KOPT-K1 (cell line): ENCODE results near the gene NEK10.
A peak's percentile ranks its signal among the peaks of the same experiment; 100 is the strongest.

ENCODE experiments used
- H3K27ac ChIP-seq: fragments of 200-600 bp; sonication (generic); 2 replicates; pipeline ENCODE4 v1.5.1; 2016; ENCODE audit warnings: antibody characterized with exemption, mild to moderate bottlenecking, low read depth, low read length; ENCODE audit not compliant: poor library complexity, severe bottlenecking
- H3K36me3 ChIP-seq: fragments of 200-600 bp; sonication (generic); 2 replicates; pipeline ENCODE4 v1.5.1; 2017; ENCODE audit warnings: antibody characterized with exemption, mild to moderate bottlenecking, low read length, moderate library complexity; ENCODE audit not compliant: insufficient read depth
- H3K9me3 ChIP-seq: fragments of 200-600 bp; sonication (generic); 2 replicates; pipeline ENCODE4 v1.5.1; 2017; ENCODE audit warnings: antibody characterized with exemption, low read length, mild to moderate bottlenecking; ENCODE audit not compliant: insufficient read depth, poor library complexity, severe bottlenecking

Gene NEK10

DNA sequence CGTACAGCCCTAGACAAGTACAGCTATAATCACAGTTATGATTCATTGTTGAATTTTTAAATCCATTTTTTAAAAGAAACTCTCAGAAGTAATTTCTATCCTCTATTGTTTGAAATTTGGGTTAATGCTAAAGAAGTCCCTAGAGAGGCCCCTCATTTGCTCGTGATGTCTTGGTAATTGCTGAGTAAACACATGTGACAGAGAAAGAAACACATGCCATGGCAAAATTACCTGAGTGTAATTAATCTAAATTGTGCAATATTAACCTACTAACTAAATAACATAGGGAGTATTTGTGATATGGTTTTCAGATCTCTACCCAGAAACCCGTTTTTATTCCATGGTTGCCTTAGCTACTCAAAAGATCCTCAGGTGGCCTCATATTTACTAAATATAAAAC, 10.8 kb downstream of the NEK10 start:
- H3K27ac ChIP-seq = peak overlapping the region; percentile 87
- no peaks in the 10 kb centered on the region for H3K9me3 ChIP-seq
- no peaks in the 10 kb centered on the region for H3K36me3 ChIP-seq

DNA sequence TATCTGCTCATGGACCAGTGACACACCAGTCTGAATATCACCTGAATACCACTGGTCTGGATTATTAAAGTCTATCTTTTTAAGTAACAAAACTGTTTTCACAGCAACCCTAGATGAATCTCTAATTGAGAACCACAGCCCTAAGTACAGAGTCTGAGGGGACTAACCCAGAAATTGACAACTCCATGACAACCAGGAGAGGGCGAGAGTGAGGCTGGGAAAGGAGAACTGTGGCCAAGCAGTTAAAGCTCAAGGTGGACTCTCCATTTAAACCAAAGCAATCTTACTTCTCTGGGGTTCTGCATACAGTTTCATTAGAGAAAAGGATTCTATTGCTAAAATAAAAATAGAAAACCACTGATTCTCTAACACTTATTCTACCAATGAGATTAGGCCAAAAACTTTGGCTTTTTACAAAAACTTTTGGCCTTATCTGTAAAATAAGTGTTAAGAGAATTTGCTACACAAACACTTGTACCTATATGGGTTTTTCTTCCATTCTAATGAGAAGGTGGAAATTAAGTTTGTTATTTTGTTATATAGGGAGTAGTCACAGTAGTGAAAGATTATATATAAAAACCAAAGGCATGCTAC, 11.4 kb downstream of the NEK10 start:
- H3K27ac ChIP-seq = peak overlapping the region; percentile 87
- H3K9me3 ChIP-seq = no peaks in the 10 kb centered on the region
- H3K36me3 ChIP-seq = no peaks in the 10 kb centered on the region

DNA sequence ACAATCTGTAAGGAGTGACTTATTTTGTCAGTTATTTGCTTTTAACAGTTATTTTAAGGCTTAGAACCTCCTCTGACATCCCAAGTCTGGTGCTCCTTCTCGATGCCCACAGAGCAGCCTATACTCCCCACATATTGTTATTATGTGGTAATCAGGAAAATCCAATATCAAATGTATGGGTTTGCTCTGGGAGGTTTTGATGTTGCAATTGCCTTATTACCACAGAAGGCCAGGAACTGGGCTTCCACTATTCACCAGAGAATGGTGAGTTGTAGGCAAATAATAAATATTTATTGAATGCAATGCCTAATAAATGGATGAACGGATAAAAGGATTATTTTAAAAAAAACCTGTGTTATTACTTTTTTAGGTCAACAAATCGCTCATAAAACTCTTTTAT, 12.2 kb downstream of the NEK10 start:
- Histone ChIP-seq H3K36me3 (no peaks in the 10 kb centered on the region), H3K9me3 (no peaks in the 10 kb centered on the region), H3K27ac (peak overlapping the region; percentile 87)

DNA sequence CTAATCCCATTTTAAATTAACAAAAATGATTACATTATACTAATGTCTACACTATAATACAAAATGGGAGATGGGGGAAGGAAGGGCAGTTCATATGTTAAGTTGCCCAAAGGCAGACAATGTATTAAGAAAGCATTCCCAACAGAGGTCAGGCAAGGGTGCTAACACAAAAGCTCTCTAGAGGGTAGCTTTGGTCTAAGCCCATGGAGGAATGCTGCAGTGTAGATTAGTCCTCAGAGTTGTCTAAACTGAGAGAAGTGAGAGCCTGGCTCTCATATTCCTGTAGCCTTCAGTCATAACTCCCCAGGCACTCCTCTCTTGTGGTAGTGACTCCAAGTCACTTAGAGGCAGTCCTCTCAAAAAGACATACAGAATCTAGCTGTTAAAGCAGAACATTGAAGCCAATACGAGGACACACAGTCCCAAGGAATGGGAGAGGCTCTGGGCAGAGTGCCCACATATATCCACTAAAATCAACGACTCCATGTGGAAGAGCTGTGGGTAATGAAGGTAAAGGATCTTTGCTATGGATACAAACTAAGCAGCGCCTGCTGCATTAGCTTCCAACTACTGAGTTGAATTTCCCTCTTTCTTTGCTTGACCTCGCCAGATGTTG, 14.5 kb downstream of the NEK10 start:
- Histone ChIP-seq H3K27ac (peak overlapping the region; percentile 60), H3K9me3 (no peaks in the 10 kb centered on the region), H3K36me3 (no peaks in the 10 kb centered on the region)

DNA sequence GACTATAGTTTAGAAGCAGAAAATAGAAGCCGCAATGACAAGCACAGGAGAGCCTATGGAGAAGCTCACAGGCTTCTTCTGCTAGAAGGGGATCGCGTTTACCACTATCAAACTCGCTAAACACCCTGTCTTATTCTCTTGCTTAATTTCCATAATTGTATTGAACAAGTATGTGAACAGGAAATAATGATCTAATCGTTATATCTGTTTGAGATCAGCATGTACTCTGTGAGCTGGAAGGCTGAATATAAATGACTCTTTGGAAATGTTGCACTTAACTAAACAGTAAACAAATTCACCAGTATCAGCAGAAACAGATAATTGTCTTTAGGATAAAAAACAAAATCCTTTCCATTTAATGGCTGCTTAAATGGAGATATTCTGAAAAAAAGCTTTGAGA, 15.0 kb downstream of the NEK10 start:
- Histone ChIP-seq H3K36me3 (no peaks in the 10 kb centered on the region), H3K27ac (peak overlapping the region; percentile 60), H3K9me3 (no peaks in the 10 kb centered on the region)

DNA sequence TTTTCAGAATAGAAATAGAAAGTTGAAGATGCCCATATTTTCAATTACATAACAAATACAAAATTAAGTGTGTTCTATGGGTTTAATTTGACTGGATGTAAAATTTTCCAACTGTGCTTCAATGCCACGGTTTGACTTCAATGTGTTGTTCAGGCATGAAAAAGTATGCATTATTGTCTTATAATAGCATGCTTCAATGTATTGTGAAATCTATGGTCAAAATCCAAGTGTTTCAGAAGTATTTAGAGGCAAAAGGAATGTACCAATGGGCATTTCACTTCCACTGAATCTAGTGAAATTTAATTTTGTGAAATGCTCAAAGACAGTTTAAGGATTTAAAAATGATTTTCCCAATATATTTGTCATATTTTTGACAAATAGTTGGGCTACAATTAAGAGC, 16.0 kb downstream of the NEK10 start:
- no peaks in the 10 kb centered on the region for H3K9me3 ChIP-seq
- H3K36me3 ChIP-seq = no peaks in the 10 kb centered on the region
- H3K27ac ChIP-seq = peak overlapping the region; percentile 60

DNA sequence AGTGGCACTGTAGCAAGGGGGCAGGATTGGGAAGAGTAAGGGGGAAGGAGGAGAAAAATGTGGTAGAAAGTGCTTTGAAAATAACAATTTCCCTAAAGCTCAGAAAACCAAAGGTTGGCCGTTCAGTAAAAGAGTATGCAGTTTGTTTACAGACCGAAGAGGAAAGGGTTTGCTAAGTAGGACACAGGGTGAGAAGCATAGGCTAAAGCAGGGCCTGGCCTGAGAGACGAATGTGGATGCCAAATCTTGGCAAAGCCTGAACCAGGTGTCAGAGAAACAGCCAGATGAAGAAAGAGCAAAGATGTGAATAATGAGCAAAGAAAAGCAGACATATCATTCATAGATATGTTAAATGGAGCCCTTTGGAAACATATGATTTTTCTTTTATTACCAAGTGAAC, 17.1 kb downstream of the NEK10 start:
- Histone ChIP-seq H3K9me3 (no peaks in the 10 kb centered on the region), H3K36me3 (no peaks in the 10 kb centered on the region), H3K27ac (peak overlapping the region; percentile 94)

DNA sequence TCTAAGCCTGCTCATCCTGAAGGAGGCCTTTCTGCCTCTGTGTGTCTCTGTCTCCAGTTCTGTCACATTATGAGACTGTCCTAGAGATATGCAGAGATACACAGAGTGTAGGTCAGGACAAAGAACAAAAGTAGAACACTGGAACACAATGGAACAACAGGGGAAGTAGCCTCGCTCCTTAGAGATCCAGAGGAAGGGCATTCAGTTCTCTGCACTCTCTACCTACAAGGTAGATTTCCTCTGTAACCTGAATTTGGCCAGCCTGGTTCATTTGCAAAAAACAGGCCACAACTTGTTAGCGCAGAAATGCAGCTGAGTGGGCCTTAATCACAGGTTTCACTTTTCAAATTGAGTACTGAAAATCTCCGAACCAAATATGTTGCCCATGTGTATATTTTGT, 19.4 kb downstream of the NEK10 start:
- Histone ChIP-seq H3K36me3 (no peaks in the 10 kb centered on the region), H3K9me3 (no peaks in the 10 kb centered on the region), H3K27ac (peak overlapping the region; percentile 94)

DNA sequence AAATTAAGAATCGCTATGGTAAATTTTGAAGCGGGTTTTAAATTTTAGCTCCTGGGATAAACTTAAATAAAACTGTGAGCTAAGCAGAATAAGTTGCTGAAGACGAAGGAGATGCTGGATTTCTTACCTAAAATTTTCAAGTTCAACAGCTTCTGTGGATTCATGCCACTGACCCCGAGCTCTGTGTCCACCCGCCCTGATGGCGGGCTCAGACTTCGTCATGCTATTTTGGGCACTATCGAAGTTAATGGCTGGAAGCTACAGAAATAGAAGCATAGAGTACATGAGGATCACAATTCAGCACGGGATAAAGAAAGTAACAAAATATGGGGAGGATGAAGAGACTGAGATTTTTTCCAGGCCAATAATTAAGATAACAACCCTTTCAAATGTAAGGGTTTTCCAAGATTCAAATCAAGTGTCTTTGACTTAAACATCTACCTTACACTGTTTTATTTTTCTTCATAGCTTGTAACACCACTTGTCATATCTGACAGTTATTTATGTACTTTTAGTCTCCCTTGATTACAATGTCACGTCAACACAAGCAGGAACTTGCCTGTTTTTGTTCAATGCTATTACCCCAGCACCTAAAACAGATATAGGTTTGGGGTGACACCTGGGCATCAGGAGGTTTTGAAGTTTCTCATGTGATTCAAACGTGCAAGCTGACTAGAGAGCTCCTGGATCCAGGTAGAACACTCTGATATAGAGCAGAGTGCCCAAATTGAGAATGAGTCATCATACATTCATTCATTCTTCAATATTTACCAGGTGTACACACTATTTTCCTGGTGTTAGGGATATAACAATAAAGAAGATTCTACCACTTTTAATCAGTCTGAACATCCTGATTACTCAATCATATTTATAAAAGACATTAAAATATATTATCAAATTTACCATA, 23.0 kb downstream of the NEK10 start:
- no peaks in the 10 kb centered on the region for H3K9me3 ChIP-seq
- peak overlapping the region; percentile 94 for H3K27ac ChIP-seq

DNA sequence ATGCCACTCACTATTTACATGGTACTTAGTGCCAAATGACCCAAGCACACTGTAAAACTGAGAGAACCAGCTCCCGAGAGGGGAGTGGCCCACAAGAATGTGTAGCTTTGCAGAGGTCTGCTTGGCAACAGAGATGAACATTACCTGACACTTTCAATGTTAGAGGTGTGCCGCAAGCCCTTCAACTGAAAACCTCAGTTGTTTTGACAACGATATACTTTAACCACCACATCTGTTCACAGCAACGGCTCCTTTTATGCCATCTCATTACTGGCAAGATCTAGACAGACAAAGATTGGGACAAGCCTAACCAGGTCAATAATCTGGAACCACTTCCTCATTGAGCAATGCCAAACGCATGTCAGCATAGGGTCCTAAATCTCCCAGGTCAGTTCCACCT, 23.7 kb downstream of the NEK10 start:
- Histone ChIP-seq H3K36me3 (no peaks in the 10 kb centered on the region), H3K9me3 (no peaks in the 10 kb centered on the region), H3K27ac (peak overlapping the region; percentile 94)

More for the DNA sequence above, 23.0 kb downstream of the NEK10 start:
- H3K36me3 ChIP-seq = no peaks in the 10 kb centered on the region

DNA sequence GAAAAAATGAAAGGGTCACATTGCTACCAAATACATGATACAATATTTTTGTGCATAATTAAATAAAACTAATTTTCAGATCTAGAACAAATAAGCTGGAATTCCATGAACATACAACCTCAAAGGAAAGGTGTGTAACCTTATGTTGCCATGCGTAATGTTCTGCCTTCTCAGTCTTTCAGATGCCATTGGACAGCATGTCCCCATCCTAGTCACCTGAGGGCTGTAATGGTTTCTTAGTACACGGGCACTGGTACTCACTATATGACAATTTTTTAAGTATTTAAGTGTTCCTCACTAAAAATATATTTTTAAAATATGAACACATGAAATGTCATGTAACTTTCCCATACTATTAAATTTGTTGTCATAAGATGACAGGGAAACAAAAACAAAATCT, 24.1 kb downstream of the NEK10 start:
- H3K27ac ChIP-seq = peak overlapping the region; percentile 94
- H3K9me3 ChIP-seq = peaks cover 4% of the 10 kb centered on the region
- H3K36me3 ChIP-seq = no peaks in the 10 kb centered on the region

DNA sequence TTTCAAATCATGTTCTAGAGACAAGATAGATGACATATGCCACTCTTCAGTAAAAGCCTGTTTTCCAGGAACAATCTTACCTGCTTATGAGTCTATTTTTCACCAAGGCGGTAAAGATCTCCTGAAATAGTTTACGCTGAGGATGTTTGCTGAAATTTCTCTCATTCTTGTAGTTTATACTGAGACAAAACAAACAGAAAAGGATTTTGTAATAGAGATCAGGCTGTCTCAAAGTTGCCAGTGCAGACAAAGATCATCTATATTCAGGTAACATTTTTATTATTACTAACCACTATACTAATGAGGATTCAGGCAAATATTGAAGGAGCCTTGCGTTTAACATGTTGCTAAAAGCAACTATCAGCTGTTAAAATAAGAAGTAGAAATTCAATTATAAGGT, 25.0 kb downstream of the NEK10 start:
- Histone ChIP-seq H3K9me3 (peaks cover 12% of the 10 kb centered on the region), H3K36me3 (no peaks in the 10 kb centered on the region), H3K27ac (peak overlapping the region; percentile 94)

DNA sequence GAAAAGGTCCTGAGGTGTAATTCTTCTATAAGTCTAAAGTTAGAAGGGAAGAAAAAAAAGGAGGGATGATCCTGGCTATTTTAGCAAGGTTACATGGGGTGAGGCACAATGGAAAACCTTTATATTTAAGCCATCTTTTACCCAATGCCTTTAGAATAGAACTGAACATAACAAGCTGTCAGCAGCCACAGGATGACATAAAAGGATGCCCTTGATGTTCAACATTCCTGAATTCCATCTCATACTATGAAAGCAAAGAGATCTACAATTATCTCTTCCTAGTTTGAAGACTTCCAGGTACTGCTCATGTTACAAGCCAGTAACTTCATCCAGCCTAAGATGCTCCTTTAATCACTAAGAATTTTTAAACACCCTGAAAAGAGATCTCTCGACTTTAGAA, 26.9 kb downstream of the NEK10 start:
- Histone ChIP-seq H3K27ac (peak overlapping the region; percentile 94), H3K9me3 (peaks cover 27% of the 10 kb centered on the region), H3K36me3 (no peaks in the 10 kb centered on the region)

DNA sequence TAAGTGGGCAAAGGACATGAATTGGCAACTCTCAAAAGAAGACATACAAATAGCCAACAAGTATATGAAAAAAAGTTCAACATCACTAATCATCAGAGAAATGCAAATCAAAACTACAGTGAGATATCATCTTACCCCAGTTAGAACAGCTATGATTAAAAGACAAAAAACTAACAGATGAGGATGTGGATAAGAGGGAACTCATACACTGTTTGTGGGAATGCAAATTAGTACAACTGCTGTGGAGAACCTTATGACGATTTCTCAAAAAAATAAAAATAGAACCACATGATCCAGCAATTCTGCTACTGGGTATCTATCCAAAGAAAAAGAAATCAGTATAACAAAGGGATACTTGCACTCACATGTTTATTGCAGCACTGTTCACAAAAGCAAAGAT, 28.6 kb downstream of the NEK10 start:
- Histone ChIP-seq H3K9me3 (peaks cover 27% of the 10 kb centered on the region), H3K27ac (peak overlapping the region; percentile 94), H3K36me3 (no peaks in the 10 kb centered on the region)

DNA sequence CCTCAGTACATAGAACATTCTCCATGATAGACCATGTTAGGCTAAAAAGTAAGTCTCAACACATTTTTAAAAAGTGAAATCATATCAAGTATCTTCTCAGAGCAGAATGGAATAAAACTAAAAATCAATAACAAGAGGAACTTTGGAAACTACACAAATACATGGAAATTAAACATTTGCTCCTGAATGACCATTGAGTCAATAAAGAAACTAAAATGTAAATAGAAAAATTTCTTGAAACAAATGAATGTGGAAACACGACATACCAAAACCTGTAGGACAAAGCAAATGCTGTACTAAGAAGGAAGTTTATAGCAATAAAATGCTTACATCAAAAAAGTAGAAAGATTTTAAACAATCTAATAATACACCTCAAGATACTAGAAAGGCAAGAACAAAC, 33.6 kb downstream of the NEK10 start:
- Histone ChIP-seq H3K36me3 (no peaks in the 10 kb centered on the region), H3K9me3 (peaks cover 27% of the 10 kb centered on the region), H3K27ac (no peak overlapping the region)
